BJ (cell line): Measurements from ENCODE around the gene SZRD1. TPM values are rescaled to one million over a fixed set of nuclear protein-coding genes. Genes with fewer than 3 reads are reported as not detected.

Source experiments
- CTCF ChIA-PET: fragments of 350-600 bp; formaldehyde crosslinking; extraction: SDS; loops from one replicate; lab custom pipeline; 2021; ENCODE audit warnings: antibody characterized with exemption, inconsistent platforms; lab: Yijun Ruan, JAX
- POLR2A ChIA-PET: fragments of 300-600 bp; sonication (Branson Sonifier 250); formaldehyde crosslinking; extraction: SDS; loops from one replicate; lab custom pipeline; 2021; ENCODE audit warnings: antibody characterized with exemption; lab: Charles Lee
- DNase-seq: peaks from one replicate; pipeline ENCODE4 v3.0.0-alpha.2; 2011; ENCODE audit warnings: low read depth
- H3K27me3 ChIP-seq: 2 replicates; pipeline ENCODE4 v1.6.0; 2011; ENCODE audit warnings: low read length; ENCODE audit not compliant: control insufficient read depth, insufficient read depth
- H3K36me3 ChIP-seq: 2 replicates; pipeline ENCODE4 v1.5.1; 2011; ENCODE audit warnings: low read length; ENCODE audit not compliant: control insufficient read depth, insufficient read depth
- H3K4me3 ChIP-seq: 2 replicates; pipeline ENCODE4 v1.5.1; 2011; ENCODE audit warnings: low read depth, mild to moderate bottlenecking, control low read depth, low read length
- CTCF ChIP-seq: IDR thresholded peaks from 2 replicates; pipeline ENCODE4 v1.5.1; 2011; ENCODE audit warnings: low read depth, mild to moderate bottlenecking, control low read depth, inconsistent platforms, low read length, moderate library complexity; ENCODE audit not compliant: insufficient read depth
- polyA plus RNA-seq: library from polyadenylated mRNA; depleted of rRNA; stranded (reverse); fragments of >200 nt; gene quantifications from 2 replicates; pipeline ENCODE4 v1.2.3, GENCODE V29; 2011

Gene SZRD1
- polyA plus RNA-seq, 1 experiment, result 125 TPM

GRCh38 chr1:16434007-16434406 is 67.0 kb downstream of the SZRD1 start:
- ChIA-PET CTCF (no interaction called here), POLR2A (no interaction called here)
- no peak overlapping the region for H3K4me3 ChIP-seq
- no peak for DNase-seq
- peaks cover 2% of the 10 kb centered on the region for H3K27me3 ChIP-seq
- H3K36me3 ChIP-seq, result no peaks in the 10 kb centered on the region
- no peak for TF ChIP-seq CTCF

GRCh38 chr1:16434501-16434900 is 67.5 kb downstream of the SZRD1 start:
- CTCF ChIA-PET, result interaction anchor here (1.0 kb wide), 1 partner anchor 14 kb away, joined by 3 read pairs; no protein-coding TSS in a partner anchor
- no peaks in the 10 kb centered on the region for H3K36me3 ChIP-seq
- H3K4me3 ChIP-seq, result no peak overlapping the region
- H3K27me3 ChIP-seq, result peaks cover 2% of the 10 kb centered on the region
- POLR2A ChIA-PET, result no interaction called here
- TF ChIP-seq CTCF, result no peak
- DNase-seq, result no peak

GRCh38 chr1:16436946-16437474 is 70.0 kb downstream of the SZRD1 start, which contains the start of gene SPATA21:
Gene SPATA21 (minus strand): TSS chr1:16437424. CDS start chr1:16431371, 6,053 bp downstream.
- H3K36me3 ChIP-seq, result no peaks in the 10 kb centered on the region
- no peaks in the 10 kb centered on the region for H3K27me3 ChIP-seq
- CTCF ChIA-PET, result no interaction called here
- POLR2A ChIA-PET, result no interaction called here
- no peak for TF ChIP-seq CTCF
- no peak for DNase-seq
- H3K4me3 ChIP-seq, result no peak within 1 kb of the TSS

- no peaks in the 10 kb centered on the region for H3K27me3 ChIP-seq
- TF ChIP-seq CTCF, result no peak
- no peak for DNase-seq
- no peak overlapping the region for H3K4me3 ChIP-seq
- ChIA-PET CTCF (interaction anchor here (1.8 kb wide), 1 partner anchor 11 kb away, joined by 9 read pairs; no protein-coding TSS in a partner anchor), POLR2A (no interaction called here)
- H3K36me3 ChIP-seq, result peaks cover 6% of the 10 kb centered on the region
Measured at GRCh38 chr1:16438516-16438915, 71.5 kb downstream of the SZRD1 start.

- peaks cover 9% of the 10 kb centered on the region for H3K36me3 ChIP-seq
- CTCF ChIA-PET, result interaction anchor here (1.8 to 2.2 kb wide), 4 partner anchors 8 to 71 kb away, joined by 6 to 14 read pairs (median 8); no protein-coding TSS in a partner anchor
- H3K4me3 ChIP-seq, result no peak overlapping the region
- POLR2A ChIA-PET, result no interaction called here
- no peak for DNase-seq
- TF ChIP-seq CTCF, result no peak
- no peaks in the 10 kb centered on the region for H3K27me3 ChIP-seq
Measured at GRCh38 chr1:16438924-16439323, 71.9 kb downstream of the SZRD1 start.
